ENCODE measurements around the gene SLC6A9.

DNA sequence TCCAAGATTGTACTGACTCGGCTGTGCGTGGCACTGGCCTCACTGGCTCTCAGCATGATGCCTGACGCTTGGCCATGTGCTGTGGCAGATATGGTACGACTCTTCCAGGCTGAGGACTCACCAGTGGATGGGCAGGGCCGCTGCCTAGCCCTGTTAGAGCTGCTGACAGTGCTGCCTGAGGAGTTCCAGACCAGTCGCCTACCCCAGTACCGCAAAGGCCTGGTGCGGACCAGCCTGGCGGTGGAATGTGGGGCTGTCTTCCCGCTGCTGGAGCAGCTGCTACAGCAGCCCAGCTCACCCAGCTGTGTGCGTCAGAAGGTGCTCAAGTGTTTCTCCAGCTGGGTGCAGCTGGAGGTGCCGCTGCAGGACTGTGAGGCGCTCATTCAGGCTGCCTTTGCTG, 81.6 kb downstream of the SLC6A9 start:
- TF ChIP-seq, protein P1, sequence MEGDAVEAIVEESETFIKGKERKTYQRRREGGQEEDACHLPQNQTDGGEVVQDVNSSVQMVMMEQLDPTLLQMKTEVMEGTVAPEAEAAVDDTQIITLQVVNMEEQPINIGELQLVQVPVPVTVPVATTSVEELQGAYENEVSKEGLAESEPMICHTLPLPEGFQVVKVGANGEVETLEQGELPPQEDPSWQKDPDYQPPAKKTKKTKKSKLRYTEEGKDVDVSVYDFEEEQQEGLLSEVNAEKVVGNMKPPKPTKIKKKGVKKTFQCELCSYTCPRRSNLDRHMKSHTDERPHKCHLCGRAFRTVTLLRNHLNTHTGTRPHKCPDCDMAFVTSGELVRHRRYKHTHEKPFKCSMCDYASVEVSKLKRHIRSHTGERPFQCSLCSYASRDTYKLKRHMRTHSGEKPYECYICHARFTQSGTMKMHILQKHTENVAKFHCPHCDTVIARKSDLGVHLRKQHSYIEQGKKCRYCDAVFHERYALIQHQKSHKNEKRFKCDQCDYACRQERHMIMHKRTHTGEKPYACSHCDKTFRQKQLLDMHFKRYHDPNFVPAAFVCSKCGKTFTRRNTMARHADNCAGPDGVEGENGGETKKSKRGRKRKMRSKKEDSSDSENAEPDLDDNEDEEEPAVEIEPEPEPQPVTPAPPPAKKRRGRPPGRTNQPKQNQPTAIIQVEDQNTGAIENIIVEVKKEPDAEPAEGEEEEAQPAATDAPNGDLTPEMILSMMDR (IDR thresholded peaks at IDR 0.05 in 4 of 5, conservative IDR thresholded peaks at IDR 0.05 in 1 of 5) = no peak
- no peak for TF ChIP-seq POLR2A (IDR thresholded peaks at IDR 0.05)

Data from gastrocnemius medialis (tissue), 4 donors.